Hippocampal formation (tissue), 2 donors: ENCODE measurements around the gene JOSD1.
A peak's percentile ranks its signal among the peaks of the same experiment; 100 is the strongest.

Source experiments
- DNase-seq, 2 donors: peaks; one replicate each; lab custom pipeline; 2025; lab: John Stamatoyannopoulos, UW

Gene JOSD1

DNA sequence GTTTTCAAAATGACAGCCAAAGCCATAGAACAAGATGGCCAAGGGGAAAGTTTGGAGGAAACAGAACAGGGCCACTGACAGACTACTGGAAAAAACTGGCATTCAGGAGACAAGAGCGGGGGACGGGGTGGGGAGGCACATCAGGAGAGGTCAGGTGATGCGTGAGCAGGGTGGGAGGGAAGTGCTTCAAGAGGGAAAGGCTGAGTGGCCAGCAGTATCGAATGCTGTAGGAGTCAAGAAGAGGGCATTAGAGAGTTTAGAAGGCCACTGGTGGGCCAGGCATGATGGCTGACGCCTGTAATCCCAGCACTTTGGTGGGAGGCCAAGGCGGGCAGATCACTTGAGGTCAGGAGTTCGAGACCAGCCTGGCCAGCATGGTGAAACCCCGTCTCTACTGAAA is 13.2 kb upstream of the JOSD1 start:
- DNase-seq: no peak

- no peak for DNase-seq
Observed at GRCh38 chr22:38712486-38713207, 11.9 kb upstream of the JOSD1 start.

DNA sequence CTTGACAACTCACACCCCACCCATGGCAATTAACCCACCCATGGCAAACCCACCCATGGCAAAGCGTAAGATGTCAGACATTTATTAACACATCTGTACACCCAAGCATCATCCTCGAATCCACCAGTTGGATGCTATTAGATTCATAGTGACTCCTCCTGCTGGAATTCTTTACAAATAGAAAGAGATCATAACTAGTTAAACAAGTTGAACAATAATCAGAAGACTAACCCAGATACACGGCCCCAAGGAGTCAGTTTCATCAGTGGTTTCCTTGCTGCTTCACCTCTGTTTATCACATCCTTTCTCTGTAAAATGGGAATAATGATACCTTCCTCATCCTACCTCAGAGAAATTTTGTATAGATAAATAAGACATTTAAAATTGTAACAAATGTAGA is 10.1 kb upstream of the JOSD1 start:
- no peak for DNase-seq

- no peak for DNase-seq
Observed at GRCh38 chr22:38710351-38710750, 9.6 kb upstream of the JOSD1 start.

GRCh38 chr22:38709306-38709705 is 8.6 kb upstream of the JOSD1 start:
- no peak for DNase-seq

GRCh38 chr22:38707984-38708383 is 7.2 kb upstream of the JOSD1 start:
- no peak for DNase-seq

- no peak for DNase-seq
Observed at GRCh38 chr22:38707346-38707745, 6.6 kb upstream of the JOSD1 start.

DNA sequence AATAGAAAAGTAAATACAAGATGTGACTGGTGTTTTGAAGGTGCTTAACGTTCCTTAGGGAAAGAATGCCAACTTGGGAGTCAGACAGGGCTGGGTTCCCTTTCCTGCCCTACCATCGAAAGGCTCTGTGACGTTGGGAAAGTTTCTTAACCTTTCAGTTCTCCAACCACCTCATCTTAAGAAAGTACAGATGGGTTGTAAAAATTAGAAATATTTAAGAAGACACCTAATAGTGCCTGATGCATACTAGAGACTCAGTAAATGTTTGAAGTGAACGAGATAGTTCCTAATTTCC is 6.1 kb upstream of the JOSD1 start:
- DNase-seq: no peak

GRCh38 chr22:38706101-38706900 is 5.6 kb upstream of the JOSD1 start:
- DNase-seq: no peak

GRCh38 chr22:38705235-38706100 is 4.7 kb upstream of the JOSD1 start, which contains the start of gene GTPBP1:
GTPBP1 (plus strand) TSS chr22:38705944; CDS start chr22:38705956, 12 bp downstream.
- DNase-seq: peak; percentile 99 to 100

- DNase-seq: no peak
Observed at GRCh38 chr22:38704654-38705234, 4.0 kb upstream of the JOSD1 start.

DNA sequence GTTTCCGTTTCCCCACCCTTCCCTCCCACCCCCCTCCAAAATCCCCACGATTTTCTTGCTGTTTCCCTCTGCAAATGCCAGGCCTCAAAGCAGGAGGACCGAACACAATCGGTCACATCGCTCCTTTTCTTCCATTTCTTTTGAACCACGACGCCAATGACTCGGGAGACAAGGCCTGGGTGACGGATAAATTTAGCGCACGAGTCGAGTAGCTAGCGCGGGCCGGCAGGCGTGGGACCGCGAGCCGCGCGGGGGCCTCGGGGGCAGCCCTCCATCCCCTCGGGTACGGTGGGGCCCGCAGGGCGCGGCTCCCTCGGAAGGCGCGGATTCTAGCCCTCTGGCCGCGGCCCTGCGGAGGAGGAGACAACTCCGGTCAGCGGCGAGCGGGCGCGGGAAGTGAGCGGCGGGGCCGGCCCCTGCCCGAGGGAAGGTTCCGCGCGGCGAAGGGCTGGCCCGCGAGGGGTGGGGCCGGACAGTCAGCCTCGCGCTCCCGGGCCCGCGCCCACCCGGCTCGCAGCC is 414 bp downstream of the JOSD1 start:
- DNase-seq: peak in 1 of 2 donors; percentile 46

- DNase-seq: no peak
Observed at GRCh38 chr22:38699784-38700183, 959 bp downstream of the JOSD1 start.

GRCh38 chr22:38699143-38699542 is 1.6 kb downstream of the JOSD1 start:
- DNase-seq: no peak

GRCh38 chr22:38698407-38699094 is 2.2 kb downstream of the JOSD1 start:
- DNase-seq: no peak

- no peak for DNase-seq
Observed at GRCh38 chr22:38697425-38698089, 3.2 kb downstream of the JOSD1 start.

- no peak for DNase-seq
Observed at GRCh38 chr22:38696606-38697424, 3.9 kb downstream of the JOSD1 start.

GRCh38 chr22:38694940-38695339 is 5.8 kb downstream of the JOSD1 start:
- DNase-seq: no peak

GRCh38 chr22:38694049-38694448 is 6.7 kb downstream of the JOSD1 start:
- no peak for DNase-seq

- no peak for DNase-seq
Observed at GRCh38 chr22:38689651-38690050, 11.1 kb downstream of the JOSD1 start.
